GM12878 (cell line): ENCODE data around the gene KIF2B. TPM values are rescaled to one million over a fixed set of nuclear protein-coding genes. Genes with fewer than 3 reads are reported as not detected.

Source experiments
- ATAC-seq: fragments of 200-7000 bp; cut with Tn5 transposase; 3 replicates; pipeline ENCODE4 v1.9.1; 2020; ENCODE audit warnings: mild to moderate bottlenecking, moderate library complexity
- BruUV-seq: library from RNA; stranded (reverse); fragments of 400-500 nt; replicated peaks from 2 replicates; lab custom pipeline; 2021; lab: Mats Ljungman, UMichigan
- CTCF ChIA-PET: fragments of 300-600 bp; sonication (Branson Sonifier 250); formaldehyde crosslinking; extraction: SDS; loops from one replicate; lab custom pipeline; 2021; ENCODE audit warnings: inconsistent platforms; lab: Yijun Ruan, JAX
- POLR2A ChIA-PET: fragments of 350-600 bp; formaldehyde crosslinking; extraction: SDS; loops from one replicate; lab custom pipeline; 2021; ENCODE audit warnings: inconsistent platforms; lab: Charles Lee
- RAD21 ChIA-PET: fragments of 300-600 bp; sonication (Branson Sonifier 250); formaldehyde crosslinking; loops from one replicate; lab custom pipeline; 2023; ENCODE audit warnings: antibody characterized with exemption; ENCODE audit not compliant: unreplicated experiment; lab: Charles Lee
- SMC1A ChIA-PET: fragments of 300-600 bp; sonication (Branson Sonifier 250); formaldehyde crosslinking; loops from one replicate; lab custom pipeline; 2023; ENCODE audit not compliant: unreplicated experiment, uncharacterized antibody; lab: Charles Lee
- DNase-seq: peaks from one replicate; pipeline ENCODE4 v3.0.0-alpha.2; 2011; ENCODE audit warnings: low read depth, low spot score
- FAIRE-seq: peaks from 3 replicates; lab custom pipeline; 2011; peaks lifted over from hg19 to GRCh38; lab: Jason Lieb, UNC
- H2AFZ ChIP-seq: 2 replicates; pipeline ENCODE4 v1.6.0; 2011; ENCODE audit warnings: low read depth, low read length, control low read depth; ENCODE audit not compliant: control insufficient read depth
- H3K27ac ChIP-seq: 2 replicates; pipeline ENCODE4 v1.5.1; 2011; ENCODE audit warnings: control low read depth; ENCODE audit not compliant: control insufficient read depth, insufficient read depth
- H3K27me3 ChIP-seq, 2 experiments: replicated peaks in 1 of 2; 2 replicates each; pipeline versions ENCODE4 v1.6.0 to v1.6.1; 2011; ENCODE audit warnings: low read length in 1 of 2; ENCODE audit not compliant: control insufficient read depth in 2 of 2, insufficient read depth in 2 of 2
- H3K36me3 ChIP-seq, 2 experiments: 2 replicates each; pipeline ENCODE4 v1.5.1; 2011; ENCODE audit warnings: low read length in 1 of 2; ENCODE audit not compliant: control insufficient read depth in 2 of 2, insufficient read depth in 2 of 2
- H3K4me1 ChIP-seq: 2 replicates; pipeline ENCODE4 v1.6.1; 2011; ENCODE audit warnings: mild to moderate bottlenecking, low read length, moderate library complexity, mixed read lengths; ENCODE audit not compliant: control insufficient read depth, insufficient read depth
- H3K4me2 ChIP-seq: 2 replicates; pipeline ENCODE4 v1.6.0; 2011; ENCODE audit warnings: control low read depth; ENCODE audit not compliant: control insufficient read depth, insufficient read depth
- H3K4me3 ChIP-seq: fragments of 200-600 bp; sonication (generic); 2 replicates; pipeline ENCODE4 v1.5.1; 2016
- H3K79me2 ChIP-seq: 2 replicates; pipeline ENCODE4 v1.6.0; 2011; ENCODE audit warnings: low read length; ENCODE audit not compliant: control insufficient read depth, insufficient read depth
- H3K9ac ChIP-seq: 2 replicates; pipeline ENCODE4 v1.8.0; 2011; ENCODE audit warnings: low read length, control low read depth, mixed read lengths; ENCODE audit not compliant: control insufficient read depth, insufficient read depth
- H3K9me3 ChIP-seq: replicated peaks from 3 replicates; pipeline ENCODE4 v1.5.1; 2011; ENCODE audit warnings: mild to moderate bottlenecking, low read length; ENCODE audit not compliant: control insufficient read depth, insufficient read depth
- H4K20me1 ChIP-seq: 2 replicates; pipeline ENCODE4 v1.6.0; 2011; ENCODE audit not compliant: control insufficient read depth, insufficient read depth
- DPF2 ChIP-seq: fragments of 450-650 bp; IDR thresholded peaks from 2 replicates; pipeline ENCODE4 v1.6.1; 2017; ENCODE audit warnings: mild to moderate bottlenecking
- HDGF ChIP-seq: fragments of 450-650 bp; IDR thresholded peaks from 2 replicates; pipeline ENCODE4 v1.6.1; 2016; ENCODE audit warnings: antibody characterized with exemption
- NFIC ChIP-seq: IDR thresholded peaks from 2 replicates; pipeline ENCODE4 v1.6.1; 2012; ENCODE audit warnings: low read depth, mild to moderate bottlenecking, inconsistent platforms, low read length, moderate library complexity
- NR2C1 ChIP-seq: fragments of 450-650 bp; IDR thresholded peaks from 2 replicates; pipeline ENCODE4 v1.6.1; 2017; ENCODE audit warnings: antibody characterized with exemption, mild to moderate bottlenecking, moderate library complexity
- NR2F1 ChIP-seq: fragments of 450-650 bp; conservative IDR thresholded peaks from 2 replicates; pipeline ENCODE4 v1.6.1; 2017; ENCODE audit warnings: mild to moderate bottlenecking
- PAX5 ChIP-seq: IDR thresholded peaks from 2 replicates; pipeline ENCODE4 v1.6.1; 2011; ENCODE audit warnings: low read depth, low read length, borderline replicate concordance
- PBX3 ChIP-seq: IDR thresholded peaks from 2 replicates; pipeline ENCODE4 v1.6.1; 2011; ENCODE audit warnings: mild to moderate bottlenecking, low read depth, low read length, moderate library complexity; ENCODE audit not compliant: insufficient replicate concordance
- RAD51 ChIP-seq: fragments of 450-650 bp; IDR thresholded peaks from 2 replicates; pipeline ENCODE4 v1.6.1; 2016; ENCODE audit warnings: moderate library complexity, mild to moderate bottlenecking, inconsistent platforms
- RUNX3 ChIP-seq: IDR thresholded peaks from 2 replicates; pipeline ENCODE4 v1.6.1; 2012; ENCODE audit warnings: low read length, inconsistent platforms
- SMC3 ChIP-seq: IDR thresholded peaks from 2 replicates; pipeline ENCODE4 v1.6.1; 2011; ENCODE audit warnings: low read length, improper control_type of control experiment, borderline replicate concordance
- STAT1 ChIP-seq: fragments of 450-650 bp; conservative IDR thresholded peaks from 2 replicates; pipeline ENCODE4 v1.6.1; 2014; ENCODE audit warnings: antibody characterized with exemption, mild to moderate bottlenecking
- TAF1 ChIP-seq: IDR thresholded peaks from 2 replicates; pipeline ENCODE4 v1.6.1; 2011; ENCODE audit warnings: mild to moderate bottlenecking, low read depth, low read length, borderline replicate concordance
- TCF7 ChIP-seq: IDR thresholded peaks from 2 replicates; pipeline ENCODE4 v1.6.1; 2014; ENCODE audit warnings: antibody characterized with exemption, borderline replicate concordance
- YBX1 ChIP-seq: fragments of 450-650 bp; IDR thresholded peaks from 2 replicates; pipeline ENCODE4 v1.6.1; 2016; ENCODE audit warnings: antibody characterized with exemption
- ZNF592 ChIP-seq: fragments of 450-650 bp; IDR thresholded peaks from 2 replicates; pipeline ENCODE4 v1.6.1; 2017; ENCODE audit warnings: mild to moderate bottlenecking, moderate library complexity
- WGBS: methylation state at CpG from one replicate; pipeline ENCODE4 v1.1.6; 2016; ENCODE audit warnings: low lambda C conversion rate; ENCODE audit not compliant: insufficient replicate concordance, insufficient coverage; ENCODE audit errors: missing lambda C conversion rate; 5-methylcytosine and 5-hydroxymethylcytosine counted together
- in situ Hi-C: fragments of 300-500 bp; cut with MboI; formaldehyde crosslinking; loops from 9 replicates; pipeline ENCODE4 v1.14.3; 2018; ENCODE audit warnings: mixed read lengths
- intact Hi-C: fragments of 100-400 bp; cut with micrococcal nuclease; formaldehyde crosslinking; loops from one replicate; pipeline ENCODE4 v1.14.2; 2022; ENCODE audit not compliant: unreplicated experiment
- polyA plus RNA-seq, 11 experiments: library from polyadenylated mRNA; depleted of rRNA in 4 of 11; unstranded in 6 of 11; stranded (reverse) in 5 of 11; fragments of >200 nt; fragmentation: Nextera tagmentation in 4 of 11; fragmentation: Illumina TruSeq in 1 of 11; extraction: Ambion mirVana in 4 of 11; extraction: Trizol in 1 of 11; gene quantifications; 1 replicate in 1 of 11; 2 replicates in 10 of 11; pipeline versions ENCODE4 v1.2.1 to v1.2.3, GENCODE V29; 2011 to 2016; ENCODE audit warnings: inconsistent platforms in 2 of 11, missing spikeins in 2 of 11, low read depth in 1 of 11
- total RNA-seq, 4 experiments: library from RNA; depleted of rRNA in 3 of 4; stranded (reverse); fragments of >200 nt in 3 of 4; fragmentation: Illumina TruSeq in 1 of 4; extraction: Trizol in 1 of 4; gene quantifications; 2 replicates each; pipeline versions ENCODE4 v1.2.1 to v1.2.3, GENCODE V29; 2013 to 2021

KIF2B gene
- total and polyA plus RNA-seq, 10 of the 15 experiments (the other 5 are each of a cell fraction or from before 2014, with no cell fraction given): not detected

GRCh38 chr17:53818271-53818670, 4.5 kb upstream of the KIF2B start:
- no peaks in the 10 kb centered on the region for H3K27me3 ChIP-seq

More at GRCh38 chr17:53818271-53818670, 4.5 kb upstream of the KIF2B start:
- H3K4me1 ChIP-seq: no peaks in the 10 kb centered on the region
- no peak for DNase-seq
- H4K20me1 ChIP-seq: no peaks in the 10 kb centered on the region
- TF ChIP-seq TCF7: no peak
- no peak for TF ChIP-seq SMC3
- no peak for TF ChIP-seq DPF2
- TF ChIP-seq RUNX3: no peak
- TF ChIP-seq PBX3: no peak
- no peak for TF ChIP-seq ZNF592
- TF ChIP-seq PAX5: no peak
- TF ChIP-seq STAT1: no peak
- no peak for TF ChIP-seq NR2C1
- no peak for TF ChIP-seq NFIC
- TF ChIP-seq NR2F1: no peak
- TF ChIP-seq RAD51: no peak
- no peak for TF ChIP-seq HDGF
- no peak for TF ChIP-seq YBX1
- no peak for TF ChIP-seq TAF1
- TF ChIP-seq, all 136 proteins: peak for 0
- ChIA-PET POLR2A (no interaction called here), RAD21 (no interaction called here), SMC1A (no interaction called here), CTCF (no interaction called here)
- in situ Hi-C loops: no loop called here
- Histone ChIP-seq H3K36me3 (no peaks in the 10 kb centered on the region), H3K27ac (no peak overlapping the region), H3K9ac (no peak overlapping the region), H3K79me2 (no peaks in the 10 kb centered on the region), H3K9me3 (no peaks in the 10 kb centered on the region; the same call in 2 of the 3 replicates), H3K4me3 (no peak overlapping the region), H2AFZ (no peak overlapping the region), H3K4me2 (no peak overlapping the region)
- BruUV-seq: no TSS peak
- no peak for ATAC-seq
- no peak for FAIRE-seq
- intact Hi-C loops: no loop called here
- 7% methylated on average over 1 of the region's 1 CpG for WGBS
